Activated naive CD4-positive, alpha-beta T cell treated with anti-CD3 and anti-CD28 coated beads for 36 hours (primary cell): Measurements from ENCODE around the gene IGSF3. TPM values are rescaled to one million over a fixed set of nuclear protein-coding genes. Genes with fewer than 3 reads are reported as not detected.
A peak's percentile ranks its signal among the peaks of the same experiment; 100 is the strongest.

Experiments
- CTCF ChIA-PET: fragments of 350-600 bp; sonication (Branson Sonifier 250); formaldehyde crosslinking; loops from one replicate; lab custom pipeline; 2021; ENCODE audit warnings: antibody characterized with exemption; lab: Charles Lee
- DNase-seq: peaks from one replicate; pipeline ENCODE4 v3.0.0-alpha.2; 2020
- H3K27ac Mint-ChIP-seq: one replicate; pipeline ENCODE4 v1.8.0; 2021; ENCODE audit warnings: mild to moderate bottlenecking, mixed read lengths
- H3K27me3 Mint-ChIP-seq: one replicate; pipeline ENCODE4 v1.8.0; 2021; ENCODE audit warnings: low read depth, mixed read lengths
- H3K36me3 Mint-ChIP-seq: one replicate; pipeline ENCODE4 v1.8.0; 2021; ENCODE audit warnings: low read depth, mixed read lengths
- H3K4me1 Mint-ChIP-seq: one replicate; pipeline ENCODE4 v1.8.0; 2021; ENCODE audit warnings: low read depth, mixed read lengths
- H3K4me3 Mint-ChIP-seq: one replicate; pipeline ENCODE4 v1.8.0; 2021; ENCODE audit warnings: mild to moderate bottlenecking, moderate library complexity, mixed read lengths
- H3K9me3 Mint-ChIP-seq: one replicate; pipeline ENCODE4 v1.8.0; 2021; ENCODE audit warnings: mixed read lengths
- intact Hi-C: fragments of 100-400 bp; cut with micrococcal nuclease; formaldehyde crosslinking; loops from one replicate; pipeline ENCODE4 v1.15.1; 2023
- total RNA-seq, 2 experiments: library from RNA; stranded (reverse); gene quantifications; one replicate each; pipeline ENCODE4 v1.2.3, GENCODE V29; 2021

IGSF3 gene
- total RNA-seq, 2 experiments from 2014 or later, result 0.81 to 0.96 TPM

- no peak for DNase-seq
- H3K27me3 Mint-ChIP-seq, result no peaks in the 10 kb centered on the region
- no peak overlapping the region for H3K4me3 Mint-ChIP-seq
- H3K36me3 Mint-ChIP-seq, result no peaks in the 10 kb centered on the region
- peaks cover 16% of the 10 kb centered on the region for H3K4me1 Mint-ChIP-seq
- CTCF ChIA-PET, result interaction anchor here (0.7 to 1.0 kb wide), 3 partner anchors 8 to 47 kb away, joined by 3 read pairs; no protein-coding TSS in a partner anchor
- H3K27ac Mint-ChIP-seq, result no peak overlapping the region
- intact Hi-C loops, result no loop called here
- no peaks in the 10 kb centered on the region for H3K9me3 Mint-ChIP-seq
Measured at GRCh38 chr1:116587501-116588227, 79.9 kb downstream of the IGSF3 start.

- peaks cover 16% of the 10 kb centered on the region for H3K4me1 Mint-ChIP-seq
- CTCF ChIA-PET, result interaction anchor here (0.7 to 2.4 kb wide), 4 partner anchors 9 to 342 kb away, joined by 3 to 11 read pairs (median 3); no protein-coding TSS in a partner anchor
- no peaks in the 10 kb centered on the region for H3K27me3 Mint-ChIP-seq
- no peak overlapping the region for H3K4me3 Mint-ChIP-seq
- no peak overlapping the region for H3K27ac Mint-ChIP-seq
- H3K9me3 Mint-ChIP-seq, result no peaks in the 10 kb centered on the region
- H3K36me3 Mint-ChIP-seq, result no peaks in the 10 kb centered on the region
- intact Hi-C loops, result no loop called here
- DNase-seq, result no peak
Measured at GRCh38 chr1:116586741-116587143, 80.8 kb downstream of the IGSF3 start.

GRCh38 chr1:116585886-116586285 is 81.6 kb downstream of the IGSF3 start:
- Mint-ChIP-seq H3K27ac (no peak overlapping the region), H3K4me1 (peaks cover 16% of the 10 kb centered on the region)
- CTCF ChIA-PET, result interaction anchor here (0.7 to 2.4 kb wide), 4 partner anchors 9 to 343 kb away, joined by 3 to 11 read pairs (median 5); no protein-coding TSS in a partner anchor

GRCh38 chr1:116581323-116581885 is 86.1 kb downstream of the IGSF3 start:
- no peaks in the 10 kb centered on the region for H3K36me3 Mint-ChIP-seq

More at GRCh38 chr1:116585886-116586285, 81.6 kb downstream of the IGSF3 start:
- no peak for DNase-seq
- Mint-ChIP-seq H3K36me3 (no peaks in the 10 kb centered on the region), H3K27me3 (no peaks in the 10 kb centered on the region), H3K9me3 (no peaks in the 10 kb centered on the region), H3K4me3 (no peak overlapping the region)
- intact Hi-C loops, result no loop called here

GRCh38 chr1:116580446-116581322 is 86.8 kb downstream of the IGSF3 start:
- intact Hi-C loops, result no loop called here
- CTCF ChIA-PET, result no interaction called here

More at GRCh38 chr1:116581323-116581885, 86.1 kb downstream of the IGSF3 start:
- no peak for DNase-seq
- intact Hi-C loops, result no loop called here
- Mint-ChIP-seq H3K4me1 (peaks cover 3% of the 10 kb centered on the region), H3K27ac (no peak overlapping the region), H3K9me3 (no peaks in the 10 kb centered on the region), H3K4me3 (no peak overlapping the region), H3K27me3 (no peaks in the 10 kb centered on the region)
- CTCF ChIA-PET, result no interaction called here

GRCh38 chr1:116579259-116579875 is 88.2 kb downstream of the IGSF3 start:
- H3K4me1 Mint-ChIP-seq, result no peaks in the 10 kb centered on the region
- CTCF ChIA-PET, result interaction anchor here (1.0 to 1.6 kb wide), 2 partner anchors 81 to 549 kb away, joined by 3 to 4 read pairs; no protein-coding TSS in a partner anchor
- intact Hi-C loops, result loop anchor here (10.0 kb wide), 2 partner anchors 355 to 785 kb away; partner anchors contain the start of gene MAN1A2

More at GRCh38 chr1:116580446-116581322, 86.8 kb downstream of the IGSF3 start:
- Mint-ChIP-seq H3K9me3 (no peaks in the 10 kb centered on the region), H3K27me3 (no peaks in the 10 kb centered on the region), H3K4me3 (no peak overlapping the region), H3K27ac (no peak overlapping the region), H3K4me1 (no peaks in the 10 kb centered on the region), H3K36me3 (no peaks in the 10 kb centered on the region)
- DNase-seq, result no peak

GRCh38 chr1:116578581-116578980 is 89.0 kb downstream of the IGSF3 start:
- peaks cover 3% of the 10 kb centered on the region for H3K27me3 Mint-ChIP-seq
- no peak overlapping the region for H3K4me3 Mint-ChIP-seq
- H3K36me3 Mint-ChIP-seq, result no peaks in the 10 kb centered on the region
- DNase-seq, result no peak
- peaks cover 6% of the 10 kb centered on the region for H3K4me1 Mint-ChIP-seq
- no peaks in the 10 kb centered on the region for H3K9me3 Mint-ChIP-seq
- H3K27ac Mint-ChIP-seq, result no peak overlapping the region
- CTCF ChIA-PET, result interaction anchor here (1.0 to 1.6 kb wide), 3 partner anchors 81 to 550 kb away, joined by 3 to 4 read pairs (median 3); no protein-coding TSS in a partner anchor
- intact Hi-C loops, result loop anchor here (10.0 kb wide), 2 partner anchors 356 to 786 kb away; partner anchors contain the start of gene MAN1A2

More at GRCh38 chr1:116579259-116579875, 88.2 kb downstream of the IGSF3 start:
- H3K4me3 Mint-ChIP-seq, result no peak overlapping the region
- DNase-seq, result no peak
- no peak overlapping the region for H3K27ac Mint-ChIP-seq
- no peaks in the 10 kb centered on the region for H3K27me3 Mint-ChIP-seq
- no peaks in the 10 kb centered on the region for H3K9me3 Mint-ChIP-seq
- no peaks in the 10 kb centered on the region for H3K36me3 Mint-ChIP-seq

GRCh38 chr1:116577759-116578314 is 89.7 kb downstream of the IGSF3 start:
- CTCF ChIA-PET, result interaction anchor here (1.0 to 8.0 kb wide), 5 partner anchors 7 to 551 kb away, joined by 3 to 51 read pairs (median 4); no protein-coding TSS in a partner anchor
- no peaks in the 10 kb centered on the region for H3K36me3 Mint-ChIP-seq
- no peak overlapping the region for H3K27ac Mint-ChIP-seq
- peaks cover 6% of the 10 kb centered on the region for H3K4me1 Mint-ChIP-seq
- no peaks in the 10 kb centered on the region for H3K9me3 Mint-ChIP-seq
- intact Hi-C loops, result loop anchor here (10.0 kb wide), 2 partner anchors 357 to 787 kb away; partner anchors contain the start of gene MAN1A2
- no peak for DNase-seq
- H3K4me3 Mint-ChIP-seq, result no peak overlapping the region
- peaks cover 3% of the 10 kb centered on the region for H3K27me3 Mint-ChIP-seq

- peaks cover 7% of the 10 kb centered on the region for H3K27me3 Mint-ChIP-seq
- no peak overlapping the region for H3K27ac Mint-ChIP-seq
- CTCF ChIA-PET, result interaction anchor here (0.6 to 8.0 kb wide), 33 partner anchors 8 to 554 kb away, joined by 3 to 51 read pairs (median 3); partner anchors contain the start of genes CD2 and IGSF3
- H3K4me3 Mint-ChIP-seq, result no peak overlapping the region
- intact Hi-C loops, result loop anchor here (1.0 to 10.0 kb wide), 12 partner anchors 22 to 790 kb away; partner anchors contain the start of gene MAN1A2
- no peaks in the 10 kb centered on the region for H3K36me3 Mint-ChIP-seq
- no peaks in the 10 kb centered on the region for H3K9me3 Mint-ChIP-seq
- DNase-seq, result peak; percentile 78
- peaks cover 19% of the 10 kb centered on the region for H3K4me1 Mint-ChIP-seq
Measured at GRCh38 chr1:116574581-116575291, 92.8 kb downstream of the IGSF3 start.

GRCh38 chr1:116573431-116574095 is 94.0 kb downstream of the IGSF3 start:
- H3K27me3 Mint-ChIP-seq, result peaks cover 7% of the 10 kb centered on the region
- H3K4me3 Mint-ChIP-seq, result no peak overlapping the region
- H3K27ac Mint-ChIP-seq, result no peak overlapping the region
- intact Hi-C loops, result loop anchor here (1.0 to 10.0 kb wide), 11 partner anchors 23 to 791 kb away; partner anchors contain the start of gene MAN1A2
- no peaks in the 10 kb centered on the region for H3K9me3 Mint-ChIP-seq
- H3K4me1 Mint-ChIP-seq, result peaks cover 29% of the 10 kb centered on the region
- no peak for DNase-seq
- no peaks in the 10 kb centered on the region for H3K36me3 Mint-ChIP-seq
- CTCF ChIA-PET, result interaction anchor here (0.5 to 8.0 kb wide), 22 partner anchors 9 to 555 kb away, joined by 3 to 51 read pairs (median 4); partner anchors contain the start of genes CD2 and IGSF3
